ENCODE results near the gene SLIRP.
A peak's percentile ranks its signal among the peaks of the same experiment; 100 is the strongest.
"Not testable (repeated sequence)": the region's sequence is repeated elsewhere in the genome, so short reads cannot be mapped to it uniquely, and the experiment has no call there.

SLIRP gene

DNA sequence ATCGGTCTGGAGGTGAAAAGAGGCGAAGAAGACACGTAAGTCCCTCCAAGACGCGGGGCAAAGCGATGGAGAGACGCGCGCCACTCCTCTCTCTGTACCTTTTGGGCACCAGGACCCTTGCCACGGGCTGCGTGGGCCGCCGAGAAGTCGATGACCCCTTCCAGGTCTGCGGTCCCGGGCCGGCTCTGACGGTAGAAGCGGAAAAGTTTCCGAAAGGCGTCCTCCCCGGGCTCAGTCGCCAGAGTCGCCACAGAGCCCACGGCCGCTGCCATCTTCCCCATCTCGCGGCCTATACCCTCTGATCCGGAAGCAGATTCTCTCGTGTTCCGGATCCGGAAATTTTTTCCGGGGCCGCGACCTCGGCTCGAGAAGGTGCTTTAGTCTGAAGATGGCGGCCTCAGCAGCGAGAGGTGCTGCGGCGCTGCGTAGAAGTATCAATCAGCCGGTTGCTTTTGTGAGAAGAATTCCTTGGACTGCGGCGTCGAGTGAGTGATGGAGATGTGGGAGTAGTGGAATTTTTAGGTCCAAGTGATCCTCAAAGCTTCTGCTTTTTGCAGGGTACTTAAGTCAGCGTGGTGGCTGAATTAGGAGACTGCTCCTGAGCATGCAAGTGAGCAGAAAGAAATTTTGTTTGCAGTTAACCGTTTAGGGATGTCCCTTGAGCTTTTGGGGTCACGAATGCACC is at the start of gene SLIRP, which contains the start of gene ALKBH1:
SLIRP (plus strand) TSS at position 380 of the 685 bp plus-strand sequence; CDS start at position 389, 9 bp downstream.
ALKBH1 (minus strand) TSS at position 300 of the 685 bp plus-strand sequence; CDS start at position 281, 19 bp downstream.
- DNase-seq (ENCODE audit: low read depth) = peak; percentile 71

DNA sequence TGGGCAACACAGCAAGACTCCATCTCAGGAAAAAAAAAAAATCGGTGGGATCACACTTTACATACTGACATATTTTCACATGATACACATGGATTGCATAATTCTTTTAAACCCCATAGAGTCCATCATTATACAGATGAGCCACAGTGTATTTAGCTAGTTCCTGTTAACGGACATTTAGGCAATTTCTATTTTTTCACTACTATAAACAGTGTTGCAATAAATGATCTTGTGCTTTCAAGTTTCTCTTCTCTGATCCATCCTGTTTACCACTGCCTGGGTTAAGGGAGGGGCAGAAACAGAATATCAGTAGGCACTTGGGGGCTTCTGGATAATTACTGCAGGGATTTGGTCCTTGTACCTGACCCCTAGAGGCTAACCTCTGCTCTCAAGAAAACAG is 48.1 kb upstream of the SLIRP start:
- DNase-seq (ENCODE audit: low read depth) = no peak

DNA sequence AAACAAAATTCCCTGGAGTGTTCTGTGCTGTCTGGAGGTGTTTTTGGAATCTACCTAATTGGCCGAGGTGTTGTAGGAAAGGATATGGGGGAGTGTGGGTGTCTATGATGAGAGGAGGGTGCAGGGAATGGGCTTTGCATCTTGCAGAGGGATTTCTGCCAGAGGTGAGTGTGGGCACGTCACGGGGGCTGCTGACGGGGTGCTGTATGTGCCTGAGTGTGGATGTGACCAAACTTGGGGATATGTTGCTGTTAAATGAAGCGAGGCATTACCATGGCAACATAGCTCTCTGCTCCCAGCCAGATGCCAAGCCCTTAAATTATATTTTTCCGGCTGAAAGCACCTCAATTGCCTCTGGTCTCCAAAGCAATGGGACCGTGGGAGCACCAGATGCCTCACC is 47.1 kb upstream of the SLIRP start:
- DNase-seq (ENCODE audit: low read depth) = no peak

DNA sequence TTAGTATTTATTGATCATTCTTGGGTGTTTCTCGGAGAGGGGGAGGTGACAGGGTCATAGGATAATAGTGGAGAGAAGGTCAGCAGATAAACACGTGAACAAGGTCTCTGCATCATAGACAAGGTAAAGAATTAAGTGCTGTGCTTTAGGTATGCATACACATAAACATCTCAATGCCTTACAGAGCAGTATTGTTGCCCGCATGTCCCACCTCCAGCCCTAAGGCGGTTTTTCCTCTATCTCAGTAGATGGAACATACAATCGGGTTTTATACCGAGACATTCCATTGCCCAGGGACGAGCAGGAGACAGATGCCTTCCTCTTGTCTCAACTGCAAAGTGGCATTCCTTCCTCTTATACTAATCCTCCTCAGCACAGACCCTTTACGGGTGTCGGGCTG is 46.3 kb upstream of the SLIRP start:
- not testable (repeated sequence) for DNase-seq (ENCODE audit: low read depth)

DNA sequence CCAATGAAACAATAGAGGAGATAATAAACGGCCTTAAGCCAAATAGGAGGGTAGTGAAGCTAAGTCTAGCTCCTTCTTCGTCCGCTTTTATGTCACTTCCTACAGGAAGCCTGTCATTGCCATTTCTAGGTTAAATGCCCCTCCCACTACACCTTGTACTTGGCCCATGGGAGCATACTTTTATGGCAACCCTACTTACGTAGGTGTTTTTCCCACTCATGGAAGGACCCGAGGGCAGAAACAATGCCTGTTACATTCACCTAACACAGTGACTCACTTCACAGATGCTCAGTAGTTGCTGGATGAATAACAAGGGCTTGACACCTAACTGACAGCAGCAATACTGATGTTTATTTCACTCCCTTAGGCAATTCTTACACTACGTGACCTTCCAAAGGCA is 44.6 kb upstream of the SLIRP start:
- no peak for DNase-seq (ENCODE audit: low read depth)

DNA sequence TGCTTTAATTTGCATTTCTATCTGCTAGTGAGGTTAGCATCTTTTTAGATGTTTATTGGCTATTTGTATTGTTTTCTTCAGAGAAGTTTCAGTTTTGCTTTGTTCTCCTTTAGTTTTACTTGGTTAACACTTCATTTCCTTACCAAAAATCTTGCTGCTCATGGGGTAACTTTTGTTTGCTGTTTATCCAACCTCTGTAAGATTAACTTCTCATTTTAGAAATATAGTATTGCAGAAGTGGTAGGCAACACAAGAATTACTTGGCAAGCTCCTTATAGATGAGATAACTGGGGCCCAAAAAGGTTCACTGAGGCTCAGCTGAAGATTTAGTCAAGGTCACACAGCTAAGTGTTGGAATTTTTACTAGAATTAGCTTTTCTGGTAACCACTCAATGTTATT is 40.6 kb upstream of the SLIRP start:
- no peak for DNase-seq (ENCODE audit: low read depth)

DNA sequence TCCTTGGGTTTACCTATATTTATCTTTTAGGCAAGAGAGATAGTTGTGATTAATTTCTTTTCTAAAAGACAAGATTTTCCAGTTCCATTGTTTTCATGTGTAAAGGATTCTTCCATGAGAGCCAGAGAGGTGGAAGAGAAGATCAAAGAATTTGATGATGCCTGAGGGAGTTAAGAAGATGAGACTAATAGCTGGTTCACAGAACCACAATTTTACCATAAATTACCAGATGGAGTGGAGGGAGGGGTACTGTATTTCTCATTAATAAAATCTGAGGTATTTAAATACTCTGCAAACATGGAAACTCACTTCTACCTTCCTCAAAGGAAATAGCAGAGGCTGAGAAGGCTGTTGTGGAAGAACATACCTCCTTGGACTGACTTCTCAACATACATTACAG is 34.7 kb upstream of the SLIRP start:
- no peak for DNase-seq (ENCODE audit: low read depth)

DNA sequence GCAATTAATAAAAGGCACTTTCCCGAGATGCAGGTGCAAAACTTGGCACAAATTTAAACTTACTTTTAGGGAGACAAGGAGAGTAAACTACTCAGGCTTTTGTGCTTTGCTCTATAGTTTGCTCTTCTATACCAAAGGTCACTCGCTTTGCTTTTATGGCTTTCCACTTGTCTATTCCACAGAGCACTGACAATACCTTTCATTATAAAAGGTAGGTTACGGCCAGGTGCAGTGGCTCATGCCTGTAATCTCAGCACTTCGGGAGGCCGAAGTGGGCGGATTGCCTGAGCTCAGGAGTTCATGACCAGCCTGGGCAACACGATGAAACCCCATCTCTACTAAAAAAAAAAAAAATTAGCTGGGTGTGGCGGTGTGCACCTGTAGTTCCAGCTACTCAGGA is 33.0 kb upstream of the SLIRP start:
- DNase-seq (ENCODE audit: low read depth) = no peak

DNA sequence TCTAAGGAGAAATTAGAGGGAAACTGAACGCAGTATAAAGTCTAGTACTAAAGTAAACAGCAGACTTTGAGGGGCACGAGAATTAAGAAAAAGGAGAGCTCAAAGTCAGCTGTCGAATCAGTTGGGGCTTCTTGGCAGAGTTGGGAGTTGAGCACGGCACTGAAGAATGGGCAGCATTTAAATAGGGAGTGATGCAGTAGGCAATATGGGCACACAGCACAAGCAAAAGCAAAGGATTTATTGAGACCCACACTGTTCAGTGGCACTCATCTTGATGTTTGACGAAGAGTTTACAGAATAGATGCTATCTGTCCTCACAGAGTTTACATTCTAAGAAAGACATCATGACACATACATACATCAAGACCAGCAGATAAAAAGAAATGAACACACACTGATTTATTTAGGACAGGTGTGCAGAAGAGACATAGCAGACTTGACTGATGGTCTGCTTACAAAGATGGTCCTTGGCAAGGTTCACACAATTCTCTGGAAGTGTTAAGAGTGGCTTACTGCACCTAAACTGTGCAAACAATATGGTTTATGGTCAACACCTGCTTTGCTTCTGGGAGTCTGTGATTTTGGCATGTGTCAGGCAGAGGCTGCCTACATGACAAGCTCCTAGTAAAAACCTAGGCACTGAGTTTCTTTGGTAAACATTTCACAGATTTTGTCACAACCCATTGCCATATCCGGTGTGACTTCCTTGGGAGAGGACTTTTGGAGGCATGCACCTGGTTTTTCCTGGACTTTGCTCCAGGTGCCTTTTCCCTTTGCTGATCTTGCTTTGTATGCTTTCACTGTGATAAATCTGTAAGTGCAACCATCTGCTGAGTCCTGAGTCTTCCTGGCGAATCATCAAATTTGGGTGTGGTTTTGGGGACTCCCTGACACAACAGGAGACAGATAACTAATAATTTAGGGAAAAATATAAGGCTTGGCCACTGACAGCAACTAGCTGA is 26.4 kb upstream of the SLIRP start:
- DNase-seq (ENCODE audit: low read depth) = no peak

DNA sequence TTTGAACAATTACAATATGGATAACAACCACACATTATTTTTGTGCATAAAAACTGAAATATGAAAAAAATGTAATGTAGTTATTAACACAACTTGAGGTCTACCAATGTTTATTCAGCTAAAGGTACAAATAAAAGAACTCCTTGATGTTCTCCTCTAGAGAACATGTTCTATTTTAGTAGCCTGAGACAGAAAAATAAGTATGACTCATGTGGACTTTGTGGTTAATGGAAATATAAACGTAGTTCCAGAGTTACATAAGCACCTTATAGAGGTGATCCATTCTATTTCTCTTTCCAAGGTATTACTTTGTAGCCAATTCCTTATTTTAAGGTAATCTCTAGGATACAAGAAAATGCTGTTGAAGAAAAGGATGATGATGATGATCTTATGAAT is 25.7 kb upstream of the SLIRP start:
- DNase-seq (ENCODE audit: low read depth) = no peak

DNA sequence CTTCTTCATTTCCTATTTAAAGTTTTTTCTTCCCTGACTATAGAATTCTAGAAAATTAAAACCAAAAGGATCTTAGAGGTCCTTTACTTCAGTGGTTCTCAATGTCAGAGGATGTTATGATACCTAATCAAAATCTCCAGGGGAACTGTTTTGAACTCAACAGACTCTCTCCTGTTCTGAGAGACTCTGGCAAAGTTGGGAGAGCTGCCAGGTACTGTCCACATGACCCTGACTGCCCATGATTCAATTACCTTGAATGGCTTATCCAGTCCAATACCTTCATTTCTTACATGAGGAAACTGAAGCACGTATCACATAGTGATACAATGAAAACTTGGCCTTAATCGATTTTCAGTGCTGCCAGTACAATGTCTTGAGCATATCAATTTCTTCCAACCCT is 16.6 kb upstream of the SLIRP start:
- DNase-seq (ENCODE audit: low read depth) = no peak

DNA sequence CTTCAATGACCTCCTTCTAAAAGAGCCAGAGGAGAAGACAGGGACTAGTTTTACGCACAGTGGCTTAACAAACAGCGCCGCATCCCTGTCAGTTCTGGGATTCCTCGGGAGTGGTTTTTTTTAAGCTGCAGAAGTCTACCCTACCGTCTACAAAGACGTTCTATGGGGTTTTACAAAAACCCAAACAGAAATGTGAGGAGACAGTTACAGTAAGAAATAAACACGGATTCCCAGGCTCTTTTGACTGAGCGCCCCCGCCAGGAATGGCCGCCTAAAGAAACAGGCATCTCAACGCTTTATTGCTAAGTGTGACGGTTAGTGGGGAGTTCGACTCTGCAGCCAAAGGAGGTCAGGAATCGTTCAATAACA is 564 bp upstream of the SLIRP start:
- DNase-seq (ENCODE audit: low read depth) = no peak

DNA sequence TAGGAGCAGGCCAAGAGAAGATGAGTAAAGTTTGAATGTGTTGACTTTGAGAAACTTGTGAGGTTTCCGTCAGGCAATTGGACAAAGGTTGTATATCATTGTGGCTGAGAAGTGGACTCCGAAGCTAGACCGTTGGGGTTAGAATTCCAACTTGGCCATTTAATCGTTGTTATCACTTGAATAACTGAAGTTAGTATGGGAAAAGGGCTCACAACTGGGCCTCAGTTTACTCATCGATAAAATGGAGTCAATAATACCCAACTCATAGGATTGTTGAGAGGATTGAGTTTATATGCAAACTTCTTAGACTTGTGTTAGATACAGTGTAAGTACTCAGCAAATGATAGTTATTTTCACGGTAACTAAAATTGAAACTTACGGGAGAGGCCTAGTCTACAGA is 846 bp downstream of the SLIRP start:
- no peak for DNase-seq (ENCODE audit: low read depth)

DNA sequence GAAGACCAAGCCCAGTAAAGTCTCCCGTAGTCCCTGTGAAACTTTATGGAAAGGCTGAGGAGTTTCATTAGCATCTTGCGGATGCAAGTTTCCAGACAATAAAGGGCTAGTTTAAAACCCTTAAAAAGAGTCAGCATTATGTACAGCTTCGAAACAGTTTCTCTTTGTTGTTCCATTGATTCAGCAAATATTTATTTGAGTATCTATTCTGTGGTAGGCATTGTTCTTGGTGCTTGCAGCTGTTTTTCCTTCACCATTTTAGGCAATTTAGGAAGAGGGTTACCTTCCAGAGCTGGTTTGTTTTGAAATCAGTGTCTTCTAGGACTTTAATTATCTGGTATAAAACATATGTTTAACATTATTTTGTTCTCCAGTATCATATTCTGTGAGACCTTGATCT is 1.5 kb downstream of the SLIRP start:
- no peak for DNase-seq (ENCODE audit: low read depth)

DNA sequence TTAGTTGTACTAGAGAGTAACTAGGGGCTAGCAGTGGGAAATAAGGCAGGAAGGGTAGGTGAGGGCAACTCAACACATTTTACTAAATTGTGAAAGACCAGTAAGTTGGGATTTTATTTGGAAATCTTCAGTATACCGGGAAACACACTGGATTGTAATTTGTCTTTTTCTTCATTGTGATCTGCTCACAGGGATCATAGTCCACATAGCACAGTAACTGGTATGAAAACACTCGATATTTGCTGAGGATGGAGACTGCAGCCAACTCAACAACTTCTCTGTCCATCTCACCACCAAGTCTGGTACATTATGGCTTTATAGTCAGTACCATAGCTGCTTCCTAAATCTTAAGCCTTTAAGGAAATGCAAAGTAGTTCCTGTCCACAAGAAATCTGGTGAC is 2.5 kb downstream of the SLIRP start:
- no peak for DNase-seq (ENCODE audit: low read depth)

DNA sequence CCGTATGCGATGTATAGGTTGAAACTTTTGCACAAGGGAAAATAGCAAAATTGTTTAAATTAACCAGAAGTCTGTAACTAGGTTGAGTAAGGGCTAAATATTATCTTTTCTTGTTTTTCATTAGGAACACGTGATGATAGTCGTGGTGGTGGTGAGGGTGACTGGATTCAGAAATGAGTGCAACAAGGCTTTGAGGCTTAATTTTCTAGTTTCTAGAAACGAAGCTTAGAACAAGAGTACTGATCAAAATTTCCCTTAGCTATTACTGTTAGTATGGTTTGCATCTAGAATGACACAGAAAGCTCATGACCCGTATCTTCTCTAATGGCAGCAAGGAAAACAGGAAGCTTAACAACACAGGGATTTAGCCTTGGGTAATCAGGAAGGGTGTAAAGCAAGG is 7.0 kb downstream of the SLIRP start:
- DNase-seq (ENCODE audit: low read depth) = no peak

DNA sequence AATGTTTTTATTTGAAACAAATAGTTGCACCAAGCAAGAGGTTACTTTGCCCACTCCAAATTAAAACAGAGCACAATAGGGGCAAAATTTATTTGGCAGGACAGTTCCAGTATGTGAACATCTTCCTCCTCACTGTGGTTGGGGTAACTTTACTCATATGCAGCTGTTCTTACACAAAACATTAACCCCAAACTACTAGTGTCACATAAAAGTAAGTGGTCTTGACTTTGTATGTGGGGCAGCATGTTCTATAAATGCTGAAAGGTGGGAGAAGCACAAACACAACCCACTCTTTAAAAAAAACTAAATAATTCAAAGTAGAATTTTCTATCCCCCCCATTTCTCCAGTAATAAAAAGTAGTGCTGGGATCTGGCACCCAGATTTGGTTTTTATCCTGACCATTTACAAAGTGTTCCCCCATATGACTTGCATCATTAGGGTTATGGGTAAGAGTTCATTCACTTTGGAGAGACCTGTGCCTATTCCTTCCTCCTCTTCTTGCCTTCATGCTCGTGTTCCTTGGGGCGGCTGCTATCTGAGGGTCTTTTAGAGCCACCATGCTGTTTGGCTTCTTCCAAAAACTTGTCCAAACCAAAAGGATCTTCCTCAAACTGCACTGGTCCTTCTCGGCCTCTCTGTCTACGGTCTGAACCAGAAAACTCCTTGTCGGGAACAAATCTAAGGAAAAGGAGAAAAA is 9.9 kb downstream of the SLIRP start:
- DNase-seq (ENCODE audit: low read depth) = no peak

DNA sequence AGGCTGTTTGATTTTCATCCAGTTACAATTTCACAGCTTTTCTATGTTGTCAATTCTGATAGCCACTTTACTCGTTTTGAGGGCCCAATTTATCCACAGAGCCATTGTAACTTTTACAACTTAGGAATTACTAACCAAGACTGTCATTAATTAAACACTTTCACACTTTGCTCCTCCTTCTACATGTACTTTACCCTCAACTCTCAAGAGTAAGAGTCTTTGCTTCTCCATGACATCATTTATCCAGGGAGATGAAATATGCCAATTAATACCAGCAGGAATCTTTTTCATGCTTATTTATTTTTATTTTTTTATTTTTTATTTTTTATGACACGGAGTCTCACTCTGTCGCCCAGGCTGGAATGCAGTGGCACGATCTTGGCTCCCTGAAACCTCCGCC is 13.5 kb downstream of the SLIRP start:
- no peak for DNase-seq (ENCODE audit: low read depth)

DNA sequence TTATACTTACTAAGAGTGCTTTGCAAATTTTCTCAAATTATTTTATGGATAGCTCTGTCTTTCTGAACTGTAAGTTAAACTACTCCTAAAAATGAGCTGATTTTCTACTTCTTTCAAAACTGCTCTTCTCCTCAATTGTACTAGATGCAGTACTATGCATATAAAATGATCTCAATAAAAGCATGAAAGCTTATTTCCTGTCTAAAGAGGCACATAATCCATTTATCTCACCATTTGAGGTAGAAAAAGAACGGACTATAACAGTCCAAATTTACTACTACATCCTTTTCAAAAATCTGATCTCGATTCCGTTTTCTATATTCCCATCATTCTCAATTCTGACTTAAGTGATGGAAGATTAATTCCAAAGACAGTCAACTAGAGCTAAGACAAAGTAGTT is 14.4 kb downstream of the SLIRP start:
- DNase-seq (ENCODE audit: low read depth) = no peak

DNA sequence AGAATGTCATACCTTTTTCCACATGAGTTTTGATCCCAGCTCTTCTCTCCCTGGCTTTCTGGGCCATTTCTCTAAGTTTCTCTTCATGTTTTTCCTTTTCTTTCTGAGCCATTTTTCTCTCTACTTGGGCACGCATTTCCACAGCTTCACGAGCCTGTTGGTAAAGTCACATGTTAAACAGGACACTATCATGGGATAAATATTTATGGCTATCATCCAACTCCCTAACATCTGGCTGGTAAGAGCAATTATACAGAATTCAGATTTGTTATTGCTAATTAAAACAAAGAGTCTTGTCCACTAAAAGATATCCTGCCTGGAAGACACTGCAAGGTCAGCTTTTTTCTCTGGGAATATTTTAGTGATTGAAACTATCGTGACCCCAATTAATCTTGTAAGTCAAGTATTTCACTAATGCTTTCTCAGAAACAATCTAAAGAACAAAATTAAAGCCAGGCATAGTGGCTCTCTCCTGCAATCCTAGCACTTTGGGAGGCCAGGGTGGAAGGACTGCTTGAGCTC is 23.1 kb downstream of the SLIRP start:
- DNase-seq (ENCODE audit: low read depth) = no peak

DNA sequence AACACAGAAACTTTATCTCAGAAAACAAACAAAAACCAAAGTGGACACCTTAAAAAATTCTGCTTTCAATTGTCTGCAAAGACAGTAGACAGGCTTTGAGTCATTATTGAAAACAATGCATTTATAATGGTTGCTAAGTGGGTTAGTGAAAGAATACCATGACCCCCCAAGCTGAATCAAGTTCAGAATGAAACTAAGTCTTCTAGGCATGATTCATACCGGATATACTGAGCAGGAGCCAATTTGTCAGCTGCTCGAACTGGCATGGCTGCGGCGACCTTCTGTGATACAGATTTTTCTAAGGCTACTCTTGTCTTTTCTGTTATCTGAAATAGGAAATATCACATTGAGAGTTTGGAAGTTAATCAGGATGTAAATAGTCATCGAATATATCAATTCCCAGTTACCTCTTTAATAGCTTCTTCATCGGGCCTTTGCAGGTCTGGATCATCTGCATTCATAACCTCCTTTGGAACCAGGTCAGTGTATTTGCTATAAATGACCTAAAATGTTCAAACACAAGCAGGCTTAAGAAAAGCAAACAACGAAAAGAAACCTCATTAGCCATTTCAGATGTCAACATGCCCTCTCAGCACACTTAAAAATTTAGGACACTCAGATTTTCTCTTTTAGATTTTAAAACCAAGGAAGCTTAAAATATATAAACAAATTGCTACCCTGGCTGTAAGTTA is 30.8 kb downstream of the SLIRP start:
- DNase-seq (ENCODE audit: low read depth) = no peak

DNA sequence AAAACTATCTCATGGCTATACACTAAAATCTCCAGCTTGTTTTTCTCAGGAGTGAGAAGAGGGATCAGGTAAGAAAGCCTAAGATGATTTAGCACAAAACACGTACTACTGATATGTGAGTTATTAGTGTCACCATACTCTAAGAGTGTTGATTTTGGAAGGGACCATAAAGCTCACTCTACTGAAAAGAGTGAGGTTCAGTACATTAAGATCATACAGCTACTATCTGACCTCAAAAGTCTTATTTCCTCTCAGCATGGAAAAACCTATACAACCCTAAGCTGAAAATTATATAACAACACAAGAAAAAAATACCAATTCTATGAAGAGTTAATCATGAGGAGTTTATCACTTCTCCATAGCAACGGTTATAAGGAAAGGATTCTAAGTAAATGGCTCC is 33.5 kb downstream of the SLIRP start:
- DNase-seq (ENCODE audit: low read depth) = no peak
